K562 (cell line): Measurements from ENCODE around the gene PTPN11. TPM values are rescaled to one million over a fixed set of nuclear protein-coding genes. Genes with fewer than 3 reads are reported as not detected.

Experiments
- ATAC-seq: fragments of 200-7000 bp; cut with Tn5 transposase; 3 replicates; pipeline ENCODE4 v1.9.1; 2020; ENCODE audit warnings: moderate library complexity
- BruUV-seq: library from RNA; stranded (reverse); fragments of 400-500 nt; replicated peaks from 2 replicates; lab custom pipeline; 2021; lab: Mats Ljungman, UMichigan
- CTCF ChIA-PET: fragments of 300-600 bp; formaldehyde crosslinking; extraction: SDS; loops from one replicate; lab custom pipeline; 2021; ENCODE audit warnings: low intra/inter-chr PET ratio; lab: Yijun Ruan, JAX
- POLR2A ChIA-PET: fragments of 300-600, 350-650 bp; sonication (Branson Sonifier 250); formaldehyde crosslinking; extraction: SDS; loops from one replicate; lab custom pipeline; 2021; ENCODE audit warnings: antibody characterized with exemption, inconsistent platforms; lab: Yijun Ruan, JAX
- DNase-seq, 4 experiments: peaks; one replicate each; pipeline versions ENCODE4 v3.0.0 to v3.0.0-alpha.2; 2011 to 2018; ENCODE audit warnings: low spot score in 3 of 4, mixed read lengths in 3 of 4; ENCODE audit errors: extremely low read depth in 1 of 4
- FAIRE-seq: peaks from 2 replicates; lab custom pipeline; 2011; peaks lifted over from hg19 to GRCh38; lab: Jason Lieb, UNC
- H2AFZ ChIP-seq: 2 replicates; pipeline ENCODE4 v1.6.0; 2011; ENCODE audit warnings: low read depth, low read length, control low read depth, inconsistent platforms
- H3K27ac ChIP-seq: fragments of 200-600 bp; 3 replicates; pipeline ENCODE4 v1.8.0; 2011; ENCODE audit warnings: low read depth, mild to moderate bottlenecking, control low read depth, inconsistent platforms, low read length, moderate library complexity, mixed read lengths; ENCODE audit errors: extremely low read depth
- H3K27me3 ChIP-seq, 2 experiments: fragments of 300-600 bp in 1 of 2; 2 replicates in 1 of 2; 3 replicates in 1 of 2; pipeline versions ENCODE4 v1.6.0 to v1.8.0; 2011; ENCODE audit warnings: inconsistent platforms in 2 of 2, low read length in 2 of 2, mild to moderate bottlenecking in 1 of 2, mixed read lengths in 1 of 2, moderate library complexity in 1 of 2; ENCODE audit not compliant: control insufficient read depth in 2 of 2, insufficient read depth in 2 of 2
- H3K36me3 ChIP-seq: fragments of 300-600 bp; 3 replicates; pipeline ENCODE4 v1.8.0; 2011; ENCODE audit warnings: mild to moderate bottlenecking, low read length, inconsistent platforms; ENCODE audit not compliant: control insufficient read depth, insufficient read depth
- H3K4me1 ChIP-seq, 2 experiments: fragments of 200-600 bp in 1 of 2; replicated peaks in 1 of 2; 2 replicates in 1 of 2; 3 replicates in 1 of 2; pipeline versions ENCODE4 v1.5.1 to v1.8.0; 2011; ENCODE audit warnings: inconsistent platforms in 2 of 2, low read length in 2 of 2, mild to moderate bottlenecking in 1 of 2, mixed read lengths in 1 of 2, moderate library complexity in 1 of 2; ENCODE audit not compliant: control insufficient read depth in 2 of 2, insufficient read depth in 2 of 2
- H3K4me2 ChIP-seq: 2 replicates; pipeline ENCODE4 v1.6.1; 2011; ENCODE audit warnings: low read length, control low read depth, inconsistent platforms, mixed read lengths; ENCODE audit not compliant: insufficient read depth
- H3K4me3 ChIP-seq: fragments of 200-600 bp; sonication (generic), shearing (Covaris generic); 2 replicates; pipeline ENCODE4 v1.5.1; 2016; ENCODE audit warnings: control low read depth, inconsistent platforms
- H3K79me2 ChIP-seq: fragments of 200-600 bp; 3 replicates; pipeline ENCODE4 v1.8.0; 2011; ENCODE audit warnings: low read length, inconsistent platforms; ENCODE audit not compliant: control insufficient read depth, insufficient read depth
- H3K9ac ChIP-seq, 2 experiments: 2 replicates each; pipeline versions ENCODE4 v1.6.0 to v1.6.1; 2011; ENCODE audit warnings: low read depth in 2 of 2, low read length in 2 of 2, control low read depth in 1 of 2, inconsistent platforms in 1 of 2, mild to moderate bottlenecking in 1 of 2, mixed read lengths in 1 of 2; ENCODE audit not compliant: insufficient read depth in 1 of 2
- H3K9me1 ChIP-seq: one replicate; pipeline ENCODE4 v1.6.0; 2011; ENCODE audit warnings: inconsistent platforms, mild to moderate bottlenecking, low read length, moderate library complexity; ENCODE audit not compliant: control insufficient read depth, insufficient read depth
- H3K9me3 ChIP-seq: replicated peaks from 2 replicates; pipeline ENCODE4 v1.5.1; 2011; ENCODE audit warnings: low read depth, low read length, inconsistent platforms; ENCODE audit not compliant: control insufficient read depth, insufficient read depth
- H4K20me1 ChIP-seq: replicated peaks from 2 replicates; pipeline ENCODE4 v1.6.1; 2011; ENCODE audit warnings: low read length, inconsistent platforms, mixed read lengths; ENCODE audit not compliant: control insufficient read depth, insufficient read depth
- ARHGAP35 ChIP-seq: fragments of 450-650 bp; IDR thresholded peaks from 2 replicates; pipeline ENCODE4 v1.6.1; 2018; ENCODE audit not compliant: partially characterized antibody
- ESRRA ChIP-seq: fragments of 450-650 bp; IDR thresholded peaks from 2 replicates; pipeline ENCODE4 v1.6.1; 2014; ENCODE audit warnings: low read depth, mild to moderate bottlenecking, moderate library complexity, borderline replicate concordance
- EZH2 ChIP-seq: IDR thresholded peaks from 2 replicates; pipeline ENCODE4 v1.6.1; 2012; ENCODE audit warnings: low read depth, mild to moderate bottlenecking, inconsistent platforms, low read length, borderline replicate concordance
- SAFB ChIP-seq: fragments of 200-400 bp; formaldehyde crosslinking; IDR thresholded peaks from 2 replicates; pipeline ENCODE4 v1.6.1; 2017; ENCODE audit warnings: low read depth, low read length, borderline replicate concordance
- ZC3H8 ChIP-seq: fragments of 450-650 bp; IDR thresholded peaks from 2 replicates; pipeline ENCODE4 v1.6.1; 2017
- ZFP36 ChIP-seq: fragments of 150-350 bp; IDR thresholded peaks from 2 replicates; pipeline ENCODE4 v1.6.1; 2018; ENCODE audit warnings: low read length, low read depth; ENCODE audit not compliant: partially characterized antibody
- ZNF408 ChIP-seq: fragments of 250-450 bp; sonication (Bioruptor Pico); IDR thresholded peaks from 2 replicates; pipeline ENCODE4 v1.4.0; 2020; ENCODE audit warnings: low read depth, mild to moderate bottlenecking, moderate library complexity
- WGBS: fragments of 100-300 bp; shearing (Covaris generic); methylation state at CpG from one replicate; pipeline ENCODE4 v1.1.6; 2016; ENCODE audit warnings: low coverage, mixed read lengths; ENCODE audit not compliant: insufficient coverage; ENCODE audit errors: missing lambda C conversion rate; 5-methylcytosine and 5-hydroxymethylcytosine counted together
- in situ Hi-C: fragments of 300-500 bp; cut with MboI; formaldehyde crosslinking; loops from 4 replicates; pipeline ENCODE4 v1.15.0; 2018; ENCODE audit warnings: inconsistent platforms, mixed read lengths
- intact Hi-C: fragments of 100-400 bp; cut with micrococcal nuclease; formaldehyde crosslinking; loops from 2 replicates; pipeline ENCODE4 v1.14.2; 2022
- polyA plus RNA-seq, 8 experiments: library from polyadenylated mRNA; depleted of rRNA in 4 of 8; stranded (reverse) in 5 of 8; unstranded in 3 of 8; fragments of >200 nt; fragmentation: Nextera tagmentation in 2 of 8; fragmentation: Illumina TruSeq in 1 of 8; extraction: Ambion mirVana in 2 of 8; extraction: Trizol in 1 of 8; gene quantifications; 2 replicates each; pipeline versions ENCODE4 v1.2.1 to v1.2.3, GENCODE V29; 2011 to 2014; ENCODE audit warnings: inconsistent platforms in 1 of 8, missing spikeins in 1 of 8
- total RNA-seq, 7 experiments: library from RNA; depleted of rRNA in 6 of 7; stranded (reverse); fragments of >200 nt in 6 of 7; fragmentation: Illumina TruSeq in 2 of 7; extraction: Trizol in 2 of 7; gene quantifications; 2 replicates each; pipeline versions ENCODE4 v1.2.1 to v1.2.3, GENCODE V29; 2011 to 2021; ENCODE audit warnings: low replicate concordance in 1 of 7
- TF ChIP-seq, protein P1 (sequence below): IDR thresholded peaks from 3 replicates; pipeline ENCODE4 v1.6.1; 2011; ENCODE audit warnings: borderline replicate concordance, mild to moderate bottlenecking, moderate library complexity; ENCODE audit not compliant: insufficient read length; ENCODE audit errors: extremely low read depth

PTPN11 gene
- total and polyA plus RNA-seq, 9 of the 15 experiments (the other 6 are each of a cell fraction or from before 2014, with no cell fraction given): 22.5 to 126 (median 79.7) TPM

DNA sequence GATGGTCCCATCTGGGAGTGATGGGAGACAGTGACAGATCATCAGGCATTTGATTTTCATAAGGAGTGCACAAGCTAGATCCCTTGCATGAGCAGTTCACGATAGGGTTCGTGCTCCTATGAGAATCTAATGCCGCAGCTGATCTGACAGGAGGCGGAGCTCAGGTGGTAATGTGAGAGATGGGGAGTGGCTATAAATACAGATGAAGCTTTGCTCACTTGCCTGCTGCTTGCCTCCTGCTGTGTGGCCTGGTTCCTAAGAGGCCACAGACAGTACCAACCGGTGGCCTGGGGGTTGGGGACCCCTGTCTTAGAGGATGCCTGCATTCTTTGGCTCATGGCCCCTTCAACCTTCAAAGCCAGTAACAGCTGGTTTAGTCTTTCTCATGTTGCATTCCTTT is 130.3 kb downstream of the PTPN11 start (continued):
- TF ChIP-seq ZFP36 (no peak), ARHGAP35 (no peak), EZH2 (no peak), SAFB (no peak), ZC3H8 (no peak)
- TF ChIP-seq, protein P1, sequence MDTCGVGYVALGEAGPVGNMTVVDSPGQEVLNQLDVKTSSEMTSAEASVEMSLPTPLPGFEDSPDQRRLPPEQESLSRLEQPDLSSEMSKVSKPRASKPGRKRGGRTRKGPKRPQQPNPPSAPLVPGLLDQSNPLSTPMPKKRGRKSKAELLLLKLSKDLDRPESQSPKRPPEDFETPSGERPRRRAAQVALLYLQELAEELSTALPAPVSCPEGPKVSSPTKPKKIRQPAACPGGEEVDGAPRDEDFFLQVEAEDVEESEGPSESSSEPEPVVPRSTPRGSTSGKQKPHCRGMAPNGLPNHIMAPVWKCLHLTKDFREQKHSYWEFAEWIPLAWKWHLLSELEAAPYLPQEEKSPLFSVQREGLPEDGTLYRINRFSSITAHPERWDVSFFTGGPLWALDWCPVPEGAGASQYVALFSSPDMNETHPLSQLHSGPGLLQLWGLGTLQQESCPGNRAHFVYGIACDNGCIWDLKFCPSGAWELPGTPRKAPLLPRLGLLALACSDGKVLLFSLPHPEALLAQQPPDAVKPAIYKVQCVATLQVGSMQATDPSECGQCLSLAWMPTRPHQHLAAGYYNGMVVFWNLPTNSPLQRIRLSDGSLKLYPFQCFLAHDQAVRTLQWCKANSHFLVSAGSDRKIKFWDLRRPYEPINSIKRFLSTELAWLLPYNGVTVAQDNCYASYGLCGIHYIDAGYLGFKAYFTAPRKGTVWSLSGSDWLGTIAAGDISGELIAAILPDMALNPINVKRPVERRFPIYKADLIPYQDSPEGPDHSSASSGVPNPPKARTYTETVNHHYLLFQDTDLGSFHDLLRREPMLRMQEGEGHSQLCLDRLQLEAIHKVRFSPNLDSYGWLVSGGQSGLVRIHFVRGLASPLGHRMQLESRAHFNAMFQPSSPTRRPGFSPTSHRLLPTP: no peak

- no peaks in the 10 kb centered on the region for H3K9me3 ChIP-seq
- peak in 1 of 4 experiments; percentile 7 for DNase-seq
- ChIA-PET CTCF (no interaction called here), POLR2A (interaction anchor here (0.6 to 1.0 kb wide), 2 partner anchors 9 to 29 kb away, joined by 3 read pairs; no protein-coding TSS in a partner anchor)
- H3K79me2 ChIP-seq: no peaks in the 10 kb centered on the region
- no peak overlapping the region for H3K27ac ChIP-seq
- in situ Hi-C loops (no loop called here), intact Hi-C loops (no loop called here)
- no peak overlapping the region for H3K4me3 ChIP-seq
- no peaks in the 10 kb centered on the region for H3K36me3 ChIP-seq
- no peaks in the 10 kb centered on the region for H4K20me1 ChIP-seq
- peak; percentile 35; the same call in 2 of the 3 replicates for ATAC-seq
- BruUV-seq: no TSS peak
- H2AFZ ChIP-seq: no peak overlapping the region
- H3K4me1 ChIP-seq: peaks cover 0 to 2% of the 10 kb centered on the region in 2 experiments; a peak in 2 of 5 replicates
- FAIRE-seq: no peak
- H3K27me3 ChIP-seq: peaks cover 6 to 26% of the 10 kb centered on the region in 2 experiments; a peak in 4 of 5 replicates
- TF ChIP-seq ZNF408 (CRISPR knock-in tag): no peak
- peak; percentile 76; the same call in 1 of the 2 replicates for TF ChIP-seq ESRRA
- TF ChIP-seq, all 486 proteins: peak for 1
- Histone ChIP-seq H3K9me1 (no peaks in the 10 kb centered on the region), H3K9ac (no peak overlapping the region), H3K4me2 (no peak overlapping the region)
- WGBS: 0% methylated on average over 5 of the region's 5 CpGs
These were observed 132.9 kb downstream of the PTPN11 start for GRCh38 chr12:112551681-112552080.
